ENCODE results near the gene EVI5.

DNA sequence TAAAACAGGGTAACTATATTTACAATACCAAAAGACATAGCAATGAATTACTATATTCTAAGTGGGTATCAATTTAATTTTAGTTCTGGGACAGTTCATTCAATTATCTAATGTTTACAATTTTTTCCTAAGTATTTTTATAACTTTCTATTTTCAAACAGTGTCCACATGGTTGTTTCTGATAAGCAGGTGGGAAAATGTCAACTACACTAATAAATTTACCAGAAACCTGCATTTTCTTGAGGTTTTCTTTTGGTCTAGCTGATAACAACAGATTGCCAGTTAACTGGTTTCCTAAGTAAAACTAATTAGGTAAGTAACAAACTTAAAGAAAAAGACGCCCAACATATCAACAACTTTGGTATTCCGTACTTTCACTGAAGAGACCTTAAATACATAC is 213.3 kb downstream of the EVI5 start:
- TF ChIP-seq, protein P1, sequence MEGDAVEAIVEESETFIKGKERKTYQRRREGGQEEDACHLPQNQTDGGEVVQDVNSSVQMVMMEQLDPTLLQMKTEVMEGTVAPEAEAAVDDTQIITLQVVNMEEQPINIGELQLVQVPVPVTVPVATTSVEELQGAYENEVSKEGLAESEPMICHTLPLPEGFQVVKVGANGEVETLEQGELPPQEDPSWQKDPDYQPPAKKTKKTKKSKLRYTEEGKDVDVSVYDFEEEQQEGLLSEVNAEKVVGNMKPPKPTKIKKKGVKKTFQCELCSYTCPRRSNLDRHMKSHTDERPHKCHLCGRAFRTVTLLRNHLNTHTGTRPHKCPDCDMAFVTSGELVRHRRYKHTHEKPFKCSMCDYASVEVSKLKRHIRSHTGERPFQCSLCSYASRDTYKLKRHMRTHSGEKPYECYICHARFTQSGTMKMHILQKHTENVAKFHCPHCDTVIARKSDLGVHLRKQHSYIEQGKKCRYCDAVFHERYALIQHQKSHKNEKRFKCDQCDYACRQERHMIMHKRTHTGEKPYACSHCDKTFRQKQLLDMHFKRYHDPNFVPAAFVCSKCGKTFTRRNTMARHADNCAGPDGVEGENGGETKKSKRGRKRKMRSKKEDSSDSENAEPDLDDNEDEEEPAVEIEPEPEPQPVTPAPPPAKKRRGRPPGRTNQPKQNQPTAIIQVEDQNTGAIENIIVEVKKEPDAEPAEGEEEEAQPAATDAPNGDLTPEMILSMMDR (conservative IDR thresholded peaks at IDR 0.05; ENCODE audit: low read depth, low read length): no peak
- no peak for TF ChIP-seq EZH2 (IDR thresholded peaks at IDR 0.05; ENCODE audit: low read length, unreplicated experiment)
- TF ChIP-seq EZH2phosphoT487 (IDR thresholded peaks at IDR 0.05; ENCODE audit: borderline replicate concordance, low read length): no peak

Measured in PC-3 (cell line).